GM18867 (cell line): Measurements from ENCODE around the gene ATF7.
"Not testable (repeated sequence)": the region's sequence is repeated elsewhere in the genome, so short reads cannot be mapped to it uniquely, and the experiment has no call there.

ENCODE experiments used
- ATAC-seq: cut with Tn5 transposase; IDR thresholded peaks from one replicate; pipeline ENCODE4 v1.9.1; 2021; ENCODE audit warnings: mild to moderate bottlenecking, moderate library complexity; ENCODE audit not compliant: unreplicated experiment

The ATF7 gene

DNA sequence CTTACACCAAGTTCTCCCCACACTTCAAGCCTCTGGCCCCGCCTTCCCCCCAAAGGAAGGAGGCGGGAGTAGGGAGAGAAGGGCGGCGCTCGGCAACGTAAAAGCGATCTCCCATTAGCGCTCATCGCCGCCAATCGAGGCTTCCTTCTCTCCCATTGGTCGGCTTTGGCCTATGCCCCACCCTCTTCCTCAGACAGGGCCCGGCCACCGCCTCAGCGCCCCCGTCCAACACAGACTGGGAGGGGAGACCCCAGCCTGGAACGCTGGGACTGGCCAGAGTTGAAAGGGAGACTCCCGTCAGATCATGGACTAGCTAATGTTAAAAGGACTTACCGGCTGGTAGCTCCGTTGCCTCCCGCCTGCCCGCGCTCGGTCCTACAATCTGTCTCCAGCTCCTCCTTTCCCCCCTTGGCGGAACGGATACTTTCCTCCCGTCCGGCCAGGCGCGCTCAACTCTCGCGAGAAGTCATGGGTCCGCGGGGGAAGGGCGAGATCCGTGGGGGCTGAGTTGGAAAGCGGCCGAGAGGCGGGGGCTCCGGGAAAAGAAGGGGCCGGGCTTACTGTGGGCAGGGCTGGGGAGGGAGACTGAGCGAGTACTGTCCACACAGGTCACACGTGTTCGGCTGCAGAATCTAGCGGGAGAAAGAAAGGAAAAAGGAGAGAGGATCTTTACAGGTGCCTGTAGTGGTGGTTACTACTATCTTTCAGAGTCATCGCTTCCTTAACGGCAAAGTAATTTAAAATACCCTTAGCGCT, at the start of gene ATF7:
Gene ATF7 (minus strand): TSS at position 437 of the 756 bp plus-strand sequence. CDS start 25,382 bp downstream, outside the sequence.
- peak; percentile 96 for ATAC-seq

DNA sequence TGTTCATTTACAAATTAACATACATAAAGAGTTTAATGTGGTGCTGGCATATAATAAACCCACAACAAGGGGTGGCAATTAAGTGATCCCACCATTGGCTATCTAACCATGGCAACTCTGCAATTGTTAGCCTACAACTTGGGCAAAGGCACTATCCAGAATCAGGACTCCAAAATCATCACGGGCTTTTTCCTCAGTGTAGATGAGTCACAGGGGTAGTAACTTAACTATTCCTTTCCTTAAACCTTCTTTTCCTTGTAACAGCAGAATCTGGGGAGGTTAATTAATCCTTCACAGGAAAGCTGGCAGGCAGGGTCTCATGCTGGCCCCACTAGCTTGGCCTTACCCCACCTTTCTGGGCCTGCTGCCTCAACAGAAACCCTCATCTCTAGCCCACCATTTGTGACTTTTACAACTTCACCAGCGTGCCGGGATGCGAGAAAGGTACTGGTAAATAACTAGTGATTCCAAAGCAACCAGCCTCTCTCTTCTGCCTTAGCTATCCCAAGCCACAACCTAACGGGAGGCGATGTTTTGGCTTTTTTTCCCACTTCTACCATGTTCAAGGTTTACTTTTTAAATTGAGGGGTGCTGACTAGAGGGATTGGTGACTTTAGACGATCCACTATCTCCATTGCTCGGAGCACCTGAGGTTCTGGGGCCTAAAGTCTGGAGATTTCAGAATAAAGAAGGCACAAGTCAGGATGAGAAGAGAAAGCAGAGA, 49.0 kb upstream of the ATF7 start:
- no peak for ATAC-seq

DNA sequence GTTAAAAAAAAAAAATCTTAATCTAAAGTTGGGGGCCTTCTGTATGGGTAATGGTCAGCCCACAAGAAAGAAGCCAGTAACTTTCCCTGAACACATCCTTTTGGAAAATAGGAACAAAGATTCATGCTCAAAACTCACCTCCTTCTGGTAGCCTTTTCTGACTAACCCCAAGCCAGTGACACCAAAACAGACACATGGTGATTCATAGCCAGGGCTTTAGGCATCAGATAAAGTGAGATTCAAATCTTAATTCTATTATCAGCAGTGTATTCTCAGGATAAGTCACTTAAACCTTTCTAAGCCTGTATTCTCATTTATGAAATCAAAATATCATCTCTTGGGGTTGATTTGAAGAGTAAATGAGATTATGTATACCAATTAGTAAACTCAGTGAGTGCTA, 44.8 kb upstream of the ATF7 start:
- ATAC-seq = no peak

DNA sequence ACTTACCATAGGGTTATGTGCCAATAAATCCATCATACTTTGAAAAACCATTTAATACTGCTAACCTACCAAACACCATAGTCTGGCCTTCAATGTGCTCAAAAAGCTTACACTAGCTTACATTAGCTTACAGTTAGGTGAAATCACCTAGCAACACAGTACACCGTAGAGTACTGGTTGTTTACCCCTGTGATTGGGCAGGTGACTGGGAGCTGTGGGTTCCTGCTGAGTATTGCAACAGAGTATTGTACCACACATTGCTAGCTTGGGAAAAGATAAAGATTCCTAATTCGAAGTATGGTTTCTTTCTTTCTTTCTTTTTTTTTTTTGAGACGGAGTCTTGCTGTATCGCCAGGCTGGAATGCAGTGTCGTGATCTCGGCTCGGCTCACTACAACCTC, 44.1 kb upstream of the ATF7 start:
- no peak for ATAC-seq

DNA sequence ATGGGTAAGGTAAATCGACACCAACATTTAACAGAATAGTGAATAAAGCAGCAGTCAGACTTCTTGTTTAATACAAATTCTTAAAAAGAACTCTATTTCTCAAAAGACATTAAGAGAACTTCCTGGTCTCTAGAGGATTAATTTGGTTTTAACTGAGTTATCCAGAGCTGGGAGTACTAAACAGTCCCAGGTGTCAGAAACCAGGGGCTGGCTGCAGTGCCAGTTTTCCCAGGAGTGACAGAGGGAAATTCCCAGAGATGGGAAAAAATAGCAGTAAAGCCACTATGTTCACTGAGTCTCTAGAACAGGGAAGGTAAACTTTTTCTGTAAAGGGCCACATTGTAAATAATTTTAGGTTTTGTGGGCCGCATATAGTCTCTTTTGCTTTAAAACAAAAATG, 40.9 kb upstream of the ATF7 start:
- no peak for ATAC-seq

DNA sequence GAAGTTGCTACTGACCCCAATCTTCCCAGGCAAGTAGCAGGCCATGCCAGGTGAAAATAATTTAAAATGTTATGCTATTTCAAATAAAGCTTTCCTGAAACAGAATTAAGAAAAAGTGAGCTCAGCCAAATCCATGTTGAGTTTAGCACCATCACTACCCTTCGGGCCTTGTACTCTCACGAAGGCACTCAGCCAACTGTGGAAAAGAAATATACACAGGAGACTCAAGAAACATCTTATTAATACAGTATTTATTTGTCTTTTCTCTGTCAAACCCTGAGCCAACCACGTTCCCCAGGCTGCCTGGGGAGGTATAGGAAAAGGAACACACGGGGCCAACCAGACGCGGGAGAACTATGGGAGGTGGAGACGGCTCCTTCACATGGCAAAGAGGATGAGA, 38.8 kb upstream of the ATF7 start:
- no peak for ATAC-seq

DNA sequence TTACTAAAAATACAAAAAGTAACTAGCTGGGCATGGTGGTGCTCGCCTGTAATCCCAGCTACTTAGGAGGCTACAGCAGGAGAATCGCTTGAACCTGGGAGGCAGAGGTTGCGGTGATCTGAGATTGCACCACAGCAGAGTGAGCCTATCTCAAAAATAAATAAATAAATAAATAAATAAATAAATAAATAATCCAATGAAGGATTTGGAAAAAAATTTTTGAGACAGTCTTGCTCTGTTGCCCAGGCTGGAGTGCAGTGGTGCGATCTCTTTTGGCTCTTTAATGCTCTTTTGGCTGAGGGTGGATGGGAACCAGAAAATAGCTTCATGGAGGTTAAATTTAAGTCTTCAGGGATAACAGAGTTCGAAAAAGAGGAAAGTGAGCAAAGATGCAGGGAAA, 38.0 kb upstream of the ATF7 start:
- ATAC-seq = no peak

DNA sequence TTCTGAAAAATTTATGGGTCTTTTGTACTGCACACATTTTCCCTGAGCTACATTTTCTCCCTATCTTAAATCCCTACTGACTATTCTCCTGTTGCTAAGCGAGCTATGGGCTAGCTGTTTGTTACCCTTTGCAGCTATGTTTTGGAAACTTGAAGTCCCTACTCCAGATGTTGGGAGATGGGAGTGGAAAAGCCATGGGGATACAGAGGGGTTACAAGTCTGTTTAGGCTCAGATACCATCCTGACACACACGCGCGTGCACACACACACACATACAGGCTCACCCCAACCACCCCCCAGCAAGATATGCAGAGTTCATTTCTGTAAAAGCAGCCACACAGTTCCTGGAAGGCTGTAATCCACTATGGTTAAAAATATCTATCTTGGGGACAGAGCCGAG, 33.9 kb upstream of the ATF7 start:
- no peak for ATAC-seq

DNA sequence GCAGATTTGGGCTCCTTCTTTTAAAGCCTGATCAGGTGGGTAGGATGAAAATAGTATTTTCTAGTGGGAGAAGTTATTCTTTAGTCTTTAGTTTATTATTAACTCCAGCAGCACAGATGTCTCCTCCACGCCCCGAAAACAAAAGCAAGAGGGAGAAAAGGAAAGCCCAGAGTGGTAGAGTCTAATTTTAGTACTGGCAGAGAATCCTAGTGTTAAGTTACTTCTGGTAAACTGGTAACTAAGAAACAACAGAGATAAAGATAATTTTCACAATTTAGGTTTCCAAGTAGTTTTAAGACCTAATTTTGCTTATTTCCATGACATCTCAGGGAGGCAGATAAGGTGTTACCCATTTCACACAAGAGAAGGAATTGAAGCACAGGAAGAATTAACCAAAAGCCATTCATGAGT, 33.4 kb upstream of the ATF7 start:
- ATAC-seq = no peak

DNA sequence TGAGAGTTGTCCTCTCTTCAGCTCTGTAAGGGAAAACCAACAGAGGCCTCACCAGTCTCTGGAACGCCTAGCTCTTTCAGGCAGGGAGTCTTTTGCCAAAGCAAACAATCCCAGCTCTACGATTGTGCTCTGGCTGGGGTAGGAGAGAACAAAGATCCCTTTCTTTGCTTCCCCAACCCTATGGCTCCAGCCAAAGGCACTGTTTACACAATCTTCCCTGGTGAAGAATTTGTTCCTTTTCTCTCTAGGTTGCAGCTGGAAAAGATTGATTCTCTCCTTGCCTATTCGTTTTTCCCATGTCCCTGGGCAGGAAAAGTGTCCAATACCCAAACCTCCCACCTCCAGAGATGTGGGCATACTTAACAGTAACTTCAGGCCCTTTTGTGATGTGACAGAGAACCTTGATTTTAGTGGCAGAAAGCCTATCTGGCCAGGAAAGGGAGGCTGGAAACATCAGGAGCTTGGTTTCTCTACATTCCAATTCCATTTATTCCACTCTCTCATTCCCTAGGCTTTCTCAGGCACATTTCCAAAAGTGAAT, 32.9 kb upstream of the ATF7 start:
- no peak for ATAC-seq

DNA sequence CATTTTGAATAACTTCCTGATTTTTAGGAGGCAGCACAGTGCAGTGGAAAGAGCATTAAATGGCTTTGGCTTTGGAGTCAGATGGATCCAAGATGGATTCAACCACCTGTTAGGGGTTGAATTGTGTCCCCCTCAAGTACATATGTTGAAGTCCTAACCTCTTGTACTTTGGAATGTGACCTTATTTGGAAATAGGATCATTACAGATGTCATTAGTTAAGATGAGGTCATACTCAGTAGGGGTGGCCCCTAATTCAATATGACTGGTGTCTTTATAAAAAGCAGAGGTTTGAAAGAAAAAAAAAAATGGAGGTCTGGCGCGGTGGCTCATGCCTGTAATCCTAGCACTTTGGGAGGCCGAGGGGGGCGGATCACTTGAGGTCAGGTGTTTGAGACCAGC, 30.9 kb upstream of the ATF7 start:
- no peak for ATAC-seq

DNA sequence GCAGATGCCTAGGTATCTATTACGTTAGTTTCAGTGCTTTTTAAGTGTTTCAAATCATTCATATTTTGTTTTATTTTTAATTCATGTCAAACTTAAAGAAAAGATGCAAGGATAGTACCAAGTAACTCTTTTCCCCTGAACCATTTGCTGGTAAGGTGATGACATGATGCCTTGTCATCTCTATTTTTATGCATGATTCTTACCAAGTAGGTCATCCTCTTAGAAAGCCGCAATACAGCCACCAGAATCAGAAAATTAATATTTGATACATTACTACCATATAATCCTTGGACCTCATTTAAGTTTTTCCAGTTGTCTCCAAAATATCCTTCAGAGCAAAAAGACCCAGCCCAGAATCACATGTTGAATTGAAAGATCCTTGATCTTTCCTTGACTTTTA, 27.4 kb upstream of the ATF7 start:
- no peak for ATAC-seq

DNA sequence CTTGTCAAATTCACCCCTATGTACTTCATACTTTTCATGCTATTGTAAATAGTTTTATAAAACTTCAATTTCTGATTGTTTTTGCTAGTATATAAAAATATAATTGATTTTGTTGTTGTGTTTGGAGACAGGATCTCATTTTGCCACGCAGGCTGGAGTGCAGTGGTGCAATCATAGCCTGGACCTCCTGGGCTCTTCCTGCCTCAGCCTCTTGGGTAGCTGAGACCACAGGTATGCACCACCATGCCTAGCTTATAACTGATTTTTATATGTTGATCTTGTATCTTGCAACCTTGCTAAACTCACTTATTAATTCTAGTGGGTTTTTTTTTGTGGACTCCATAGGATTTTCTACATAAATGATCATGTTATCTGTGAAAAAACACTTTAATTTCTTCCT, 26.2 kb upstream of the ATF7 start:
- no peak for ATAC-seq

DNA sequence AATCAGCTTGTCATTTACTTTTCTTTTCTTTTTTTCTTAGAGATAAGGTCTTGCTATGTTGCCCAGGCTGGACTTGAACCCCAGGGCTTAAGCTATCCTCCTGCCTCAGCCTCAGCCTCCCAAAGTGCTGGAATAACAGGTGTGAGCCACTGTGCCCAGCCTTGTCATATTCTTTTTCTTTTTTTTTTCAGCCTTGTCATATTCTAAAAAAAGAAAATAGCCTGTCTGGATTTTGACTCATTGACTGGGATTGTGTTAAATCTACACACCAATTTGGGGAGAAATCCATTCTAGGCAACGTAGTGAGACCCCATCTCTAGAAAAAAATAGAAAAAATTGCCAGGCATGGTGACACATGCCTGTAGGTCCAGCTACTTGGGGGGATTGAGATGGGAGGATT, 25.6 kb upstream of the ATF7 start:
- no peak for ATAC-seq

DNA sequence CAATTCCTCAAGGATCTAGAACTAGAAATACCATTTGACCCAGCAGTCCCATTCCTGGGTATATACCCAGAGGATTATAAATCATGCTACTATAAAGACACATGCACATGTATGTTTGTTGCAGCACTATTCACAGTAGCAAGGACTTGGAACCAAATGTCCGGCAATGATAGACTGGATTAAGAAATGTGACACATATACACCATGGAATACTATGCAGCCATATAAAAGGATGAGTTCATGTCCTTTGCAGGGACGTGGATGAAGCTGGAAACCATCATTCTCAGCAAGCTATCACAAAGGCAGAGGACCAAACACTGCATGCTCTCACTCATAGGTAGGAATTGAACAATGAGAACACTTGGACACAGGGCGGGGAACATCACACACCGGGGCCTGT, 20.1 kb upstream of the ATF7 start:
- not testable (repeated sequence) for ATAC-seq

DNA sequence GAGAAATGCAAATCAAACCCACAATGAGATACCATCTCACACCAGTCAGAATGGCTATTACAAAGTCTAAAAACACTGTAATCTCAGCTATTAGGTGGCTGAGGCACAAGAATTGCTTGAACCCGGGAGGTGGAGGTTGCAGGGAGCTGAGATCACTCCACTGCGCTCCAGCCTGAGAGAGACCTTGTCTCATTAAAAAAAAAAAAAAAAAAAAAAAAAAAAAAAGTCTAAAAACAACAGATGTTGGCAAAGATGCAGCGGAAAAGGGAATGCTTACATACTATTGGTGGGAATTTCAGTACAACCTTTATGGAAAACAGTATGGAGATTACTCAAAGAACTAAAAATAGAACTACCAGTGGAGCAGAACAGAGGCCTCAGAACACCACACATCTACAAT, 19.0 kb upstream of the ATF7 start:
- no peak for ATAC-seq

DNA sequence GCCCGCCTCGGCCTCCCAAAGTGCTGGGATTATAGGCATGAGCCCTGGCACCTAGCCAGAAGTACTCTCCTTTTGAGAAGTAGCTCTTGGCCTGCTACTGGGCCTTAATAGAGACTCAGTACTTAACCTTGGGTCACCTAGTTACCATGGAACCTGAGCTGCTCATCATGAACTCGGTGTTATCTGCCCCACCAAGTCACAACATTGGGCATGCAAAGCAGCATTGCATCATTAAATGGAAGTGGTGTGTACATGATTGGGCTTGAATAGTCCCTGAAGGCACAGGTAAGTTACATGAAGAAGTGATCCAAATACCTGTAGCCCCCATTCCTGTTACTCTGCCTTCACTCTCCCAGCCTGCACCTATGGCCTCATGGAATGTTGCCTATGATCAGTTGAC, 18.0 kb upstream of the ATF7 start:
- no peak for ATAC-seq

DNA sequence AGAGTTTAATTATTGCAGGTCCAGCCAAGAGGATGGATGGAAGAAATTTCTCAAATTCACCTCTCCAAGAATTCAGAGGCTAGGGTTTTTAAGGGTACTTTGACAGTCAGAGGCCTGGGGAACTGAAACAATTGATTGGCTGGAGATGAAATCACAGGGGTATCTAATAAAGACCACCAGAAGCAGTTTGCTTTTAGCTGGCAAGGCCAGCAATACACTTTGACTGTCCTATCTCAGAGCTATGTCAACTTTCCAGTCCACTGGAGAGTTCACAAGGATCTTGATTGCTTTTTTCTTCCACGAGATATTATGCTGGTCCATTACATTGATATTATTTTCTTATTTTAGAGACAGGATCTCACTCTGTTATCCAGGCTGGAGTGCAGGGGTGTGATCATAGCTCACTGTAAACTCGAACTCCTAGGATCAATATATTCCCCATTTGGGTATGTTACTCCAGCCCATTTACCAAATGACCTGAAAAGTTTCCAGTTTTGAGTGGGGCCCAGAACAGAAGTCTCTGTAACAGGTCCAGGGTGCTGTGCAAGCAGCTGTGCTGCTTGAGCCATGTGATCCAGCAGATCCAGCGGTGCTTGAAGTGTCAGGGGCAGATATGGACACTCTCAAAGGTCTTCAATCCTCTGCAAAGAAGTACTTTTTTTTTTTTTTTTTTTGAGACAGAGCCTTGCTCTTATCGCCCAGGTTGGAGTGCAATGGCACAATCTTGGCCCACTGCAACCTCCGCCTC, 17.2 kb upstream of the ATF7 start:
- ATAC-seq = no peak

DNA sequence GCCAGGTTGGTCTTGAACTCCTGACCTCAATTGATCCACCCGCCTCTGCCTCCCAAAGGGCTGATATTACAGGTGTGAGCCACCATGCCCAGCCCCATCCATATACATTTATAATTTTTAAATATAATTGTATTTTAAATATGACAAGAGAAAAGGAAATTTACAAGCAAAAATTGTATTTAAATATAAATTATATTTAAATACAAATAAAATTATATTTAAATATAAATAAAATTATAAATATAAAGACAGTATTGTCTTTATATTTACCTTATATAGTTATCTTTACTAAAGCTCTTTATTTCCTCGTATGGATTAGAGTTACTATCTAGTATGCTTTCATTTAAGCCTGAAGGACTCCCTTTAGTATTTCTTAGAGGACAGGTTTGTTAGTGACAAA, 11.9 kb upstream of the ATF7 start:
- no peak for ATAC-seq

DNA sequence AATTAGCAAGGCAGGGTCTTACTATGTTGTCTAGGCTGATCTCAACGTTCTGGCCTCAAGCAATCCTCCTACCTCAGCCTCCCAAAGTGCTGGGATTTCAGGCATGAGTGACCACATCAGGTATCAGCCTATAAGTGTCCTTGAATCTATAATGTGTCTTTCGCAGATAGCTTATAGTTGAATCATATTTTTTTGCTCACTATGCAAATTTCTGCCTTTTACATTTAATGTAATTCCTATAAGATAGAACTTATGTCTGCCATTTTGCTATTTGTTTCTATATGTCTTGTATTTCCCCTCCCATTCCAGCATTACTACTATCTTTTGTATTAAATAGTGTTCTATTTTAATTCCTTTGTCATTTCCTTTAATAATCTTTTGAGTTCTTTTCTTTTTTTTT, 10.5 kb upstream of the ATF7 start:
- no peak for ATAC-seq

DNA sequence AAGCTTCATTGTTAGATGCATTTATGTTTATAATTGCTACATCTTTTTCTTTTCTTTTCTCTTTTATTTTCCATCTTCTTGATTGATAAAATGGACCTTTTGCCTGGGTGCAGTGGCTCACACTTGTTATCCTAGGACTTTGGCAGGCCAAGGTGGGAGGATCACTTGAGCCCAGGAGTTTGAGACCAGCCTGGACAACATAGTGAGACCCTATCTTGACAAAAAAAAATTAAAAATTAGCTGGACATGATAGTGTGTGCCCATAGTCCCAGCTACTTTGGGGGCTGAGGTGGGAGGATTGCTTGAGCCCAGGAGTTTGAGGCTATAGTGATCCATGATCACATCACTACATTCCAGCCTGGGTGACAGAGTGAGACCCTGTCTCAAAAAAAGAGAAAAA, 9.5 kb upstream of the ATF7 start:
- ATAC-seq = not testable (repeated sequence)

DNA sequence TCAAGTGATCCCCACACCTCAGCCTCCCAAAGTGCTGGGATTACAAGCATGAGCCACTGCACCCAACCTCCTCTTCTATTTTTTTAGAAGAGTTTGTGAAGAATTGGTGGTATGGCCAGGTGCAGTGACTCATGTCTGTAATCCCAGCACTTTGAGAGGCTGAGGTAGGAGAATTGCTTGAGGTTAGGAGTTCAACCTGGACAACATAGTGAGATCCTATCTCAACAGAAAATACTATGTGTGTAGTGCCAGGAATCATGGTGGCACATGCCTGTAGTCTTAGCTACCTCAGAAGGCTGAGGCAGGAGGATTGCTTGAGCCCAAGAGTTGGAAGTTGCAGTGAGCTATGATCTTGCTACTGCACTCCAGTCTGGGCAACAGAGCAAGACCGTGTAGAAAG, 5.5 kb upstream of the ATF7 start:
- no peak for ATAC-seq
